Measurements from ENCODE around the gene SPTLC1. TPM values are rescaled to one million over a fixed set of nuclear protein-coding genes. Genes with fewer than 3 reads are reported as not detected.
A peak's percentile ranks its signal among the peaks of the same experiment; 100 is the strongest.

Gene SPTLC1
- total RNA-seq, 1 donor = 124 TPM

DNA sequence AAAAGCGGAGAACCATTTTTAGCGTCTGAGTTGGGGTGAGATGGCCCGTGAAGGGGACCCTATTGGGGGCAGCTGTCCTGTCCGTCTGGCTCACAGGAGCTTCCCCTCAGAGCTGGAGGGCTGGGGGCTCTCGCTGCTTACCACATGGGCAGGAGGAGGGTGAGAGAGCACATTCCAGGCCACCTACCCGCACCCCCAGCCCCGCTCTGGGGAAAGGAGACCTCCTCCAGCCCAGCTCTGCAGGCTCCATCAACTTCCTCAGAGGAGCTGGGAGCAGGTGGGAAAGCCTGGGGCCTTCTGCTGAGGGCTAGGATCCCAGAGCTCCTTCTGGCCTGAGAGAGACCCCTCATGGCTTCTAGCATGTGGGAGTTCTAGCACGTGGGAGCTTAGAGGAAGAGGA is 27.1 kb upstream of the SPTLC1 start:
- H4K20me1 ChIP-seq (ENCODE audit: insufficient read depth, low read length) = no peaks in the 10 kb centered on the region
- peaks cover 2% of the 10 kb centered on the region for H3K79me2 ChIP-seq (ENCODE audit: insufficient read depth, low read length)
- no peak overlapping the region for H3K4me3 ChIP-seq (ENCODE audit: insufficient read depth, low read length)
- DNase-seq (ENCODE audit: insufficient read length, low spot score, missing footprints) = peak; percentile 45
- H2AFZ ChIP-seq (ENCODE audit: low read length) = no peak overlapping the region
- no peaks in the 10 kb centered on the region for H3K36me3 ChIP-seq (ENCODE audit: insufficient read depth, low read length)
- H3K27me3 ChIP-seq (ENCODE audit: insufficient read depth, low read length) = no peaks in the 10 kb centered on the region
- no peak overlapping the region for H3K27ac ChIP-seq (ENCODE audit: low read depth, low read length)
- no peaks in the 10 kb centered on the region for H3K9me3 ChIP-seq (ENCODE audit: low read depth, low read length)
- no peak for TF ChIP-seq CTCF (IDR thresholded peaks at IDR 0.05; ENCODE audit: extremely low read depth, low read depth, low read length)
- H3K4me2 ChIP-seq (ENCODE audit: insufficient read depth, low read length) = no peak overlapping the region
- H3K4me1 ChIP-seq (ENCODE audit: insufficient read depth, low read length) = peaks cover 32% of the 10 kb centered on the region

- H3K4me1 ChIP-seq (ENCODE audit: insufficient read depth, low read length) = peaks cover 23% of the 10 kb centered on the region
- peak overlapping the region; percentile 75 for H3K4me3 ChIP-seq (ENCODE audit: insufficient read depth, low read length)
- no peaks in the 10 kb centered on the region for H3K9me3 ChIP-seq (ENCODE audit: low read depth, low read length)
- peak overlapping the region; percentile 77 for H3K4me2 ChIP-seq (ENCODE audit: insufficient read depth, low read length)
- peak overlapping the region; percentile 77 for H2AFZ ChIP-seq (ENCODE audit: low read length)
- H3K79me2 ChIP-seq (ENCODE audit: insufficient read depth, low read length) = peaks cover 2% of the 10 kb centered on the region
- DNase-seq (ENCODE audit: insufficient read length, low spot score, missing footprints) = peak; percentile 93
- no peak for TF ChIP-seq CTCF (IDR thresholded peaks at IDR 0.05; ENCODE audit: extremely low read depth, low read depth, low read length)
- H4K20me1 ChIP-seq (ENCODE audit: insufficient read depth, low read length) = no peaks in the 10 kb centered on the region
- peak overlapping the region; percentile 28 for H3K27ac ChIP-seq (ENCODE audit: low read depth, low read length)
- no peaks in the 10 kb centered on the region for H3K36me3 ChIP-seq (ENCODE audit: insufficient read depth, low read length)
- no peaks in the 10 kb centered on the region for H3K27me3 ChIP-seq (ENCODE audit: insufficient read depth, low read length)
Observed at GRCh38 chr9:92141144-92142129, 26.2 kb upstream of the SPTLC1 start.

- no peaks in the 10 kb centered on the region for H3K36me3 ChIP-seq (ENCODE audit: insufficient read depth, low read length)
- peak overlapping the region; percentile 77 for H3K4me2 ChIP-seq (ENCODE audit: insufficient read depth, low read length)
- DNase-seq (ENCODE audit: insufficient read length, low spot score, missing footprints) = no peak
- H3K27me3 ChIP-seq (ENCODE audit: insufficient read depth, low read length) = no peaks in the 10 kb centered on the region
- H2AFZ ChIP-seq (ENCODE audit: low read length) = peak overlapping the region; percentile 43
- no peaks in the 10 kb centered on the region for H3K9me3 ChIP-seq (ENCODE audit: low read depth, low read length)
- TF ChIP-seq CTCF (IDR thresholded peaks at IDR 0.05; ENCODE audit: extremely low read depth, low read depth, low read length) = no peak
- H3K79me2 ChIP-seq (ENCODE audit: insufficient read depth, low read length) = peaks cover 2% of the 10 kb centered on the region
- peak overlapping the region; percentile 75 for H3K4me3 ChIP-seq (ENCODE audit: insufficient read depth, low read length)
- no peaks in the 10 kb centered on the region for H4K20me1 ChIP-seq (ENCODE audit: insufficient read depth, low read length)
- peak overlapping the region; percentile 28 for H3K27ac ChIP-seq (ENCODE audit: low read depth, low read length)
- H3K4me1 ChIP-seq (ENCODE audit: insufficient read depth, low read length) = peaks cover 17% of the 10 kb centered on the region
Observed at GRCh38 chr9:92140754-92141143, 25.5 kb upstream of the SPTLC1 start.

DNA sequence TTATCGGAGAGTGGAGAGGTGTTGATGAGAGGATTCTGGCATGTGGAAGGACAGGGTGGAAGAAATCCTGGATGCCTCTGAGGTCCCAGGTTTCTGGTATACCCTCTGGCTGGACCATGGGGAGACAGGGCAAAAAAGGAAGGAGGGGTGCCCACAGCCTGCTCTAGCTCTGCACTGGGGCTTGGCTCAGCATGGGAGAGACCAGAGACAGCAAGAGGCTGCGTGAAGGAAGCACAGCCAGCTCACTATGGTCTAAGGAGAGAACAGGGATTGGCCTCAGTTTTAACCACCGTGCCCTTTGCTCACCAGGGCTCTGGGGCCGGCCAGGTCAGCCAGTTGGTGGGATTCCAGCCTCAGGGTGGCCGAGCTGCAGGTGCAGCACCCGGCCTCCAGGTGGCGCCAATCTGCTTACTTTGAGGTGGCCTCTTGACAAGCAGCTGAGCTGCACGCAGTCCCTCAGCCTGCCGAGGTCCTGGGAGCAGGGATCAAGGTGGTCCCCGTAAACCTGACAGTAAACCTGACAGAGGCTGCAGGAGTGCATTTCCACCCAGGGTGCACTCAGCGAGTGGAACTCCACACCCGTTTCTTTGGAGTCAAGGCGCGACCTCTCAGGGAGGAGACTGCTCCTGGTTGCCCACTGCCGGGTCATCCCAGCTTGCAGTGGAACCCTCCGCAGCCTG is 25.0 kb upstream of the SPTLC1 start:
- Histone ChIP-seq H2AFZ (ENCODE audit: low read length) (peak overlapping the region; percentile 43), H3K36me3 (ENCODE audit: insufficient read depth, low read length) (no peaks in the 10 kb centered on the region), H3K4me3 (ENCODE audit: insufficient read depth, low read length) (peak overlapping the region; percentile 75), H3K9me3 (ENCODE audit: low read depth, low read length) (no peaks in the 10 kb centered on the region), H3K27ac (ENCODE audit: low read depth, low read length) (no peak overlapping the region), H3K79me2 (ENCODE audit: insufficient read depth, low read length) (peaks cover 2% of the 10 kb centered on the region), H3K4me1 (ENCODE audit: insufficient read depth, low read length) (peaks cover 17% of the 10 kb centered on the region), H3K27me3 (ENCODE audit: insufficient read depth, low read length) (no peaks in the 10 kb centered on the region), H3K4me2 (ENCODE audit: insufficient read depth, low read length) (peak overlapping the region; percentile 77), H4K20me1 (ENCODE audit: insufficient read depth, low read length) (no peaks in the 10 kb centered on the region)
- DNase-seq (ENCODE audit: insufficient read length, low spot score, missing footprints) = peak; percentile 96
- peak; percentile 86 for TF ChIP-seq CTCF (IDR thresholded peaks at IDR 0.05; ENCODE audit: extremely low read depth, low read depth, low read length)

Measured in osteoblast (primary cell).